Measurements from ENCODE around the gene ZNF189.

DNA sequence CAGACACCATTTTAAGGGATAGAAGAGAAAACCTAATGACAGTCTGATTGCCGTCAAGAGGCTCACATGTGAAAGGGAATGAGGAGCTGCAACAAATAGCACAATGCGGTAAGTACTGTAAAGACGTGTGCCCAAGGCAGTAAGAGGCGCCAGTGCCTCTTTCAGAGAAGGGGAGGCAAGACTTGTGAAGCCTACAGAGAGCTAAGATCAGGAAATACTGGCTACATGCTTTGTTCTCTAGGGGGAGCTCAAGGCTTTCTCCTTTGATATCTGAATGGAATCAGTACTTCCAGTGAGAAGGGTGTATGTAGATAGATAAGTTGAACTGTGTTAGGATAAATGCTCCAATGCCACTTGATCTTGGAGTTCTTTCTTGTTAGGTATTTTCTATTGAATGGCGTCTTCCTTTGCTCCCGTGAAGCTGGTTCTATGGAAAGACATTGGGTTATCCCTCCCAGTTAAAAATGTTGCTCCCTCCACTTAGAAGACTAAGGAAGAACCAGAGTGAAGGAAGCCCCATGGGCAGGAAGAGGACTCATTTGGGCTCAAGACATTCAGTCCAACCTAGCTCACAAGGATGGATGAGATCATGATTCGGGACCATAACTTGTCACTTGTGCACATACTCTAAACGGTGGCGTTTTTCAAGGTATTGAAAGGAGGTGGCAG, 60.4 kb downstream of the ZNF189 start:
- no peak for TF ChIP-seq HDGF (IDR thresholded peaks at IDR 0.05; ENCODE audit: borderline replicate concordance)
- no peak for TF ChIP-seq SP1 (IDR thresholded peaks at IDR 0.05)
- TF ChIP-seq BHLHE40 (IDR thresholded peaks at IDR 0.05; ENCODE audit: borderline replicate concordance): no peak
- TF ChIP-seq, protein P1, sequence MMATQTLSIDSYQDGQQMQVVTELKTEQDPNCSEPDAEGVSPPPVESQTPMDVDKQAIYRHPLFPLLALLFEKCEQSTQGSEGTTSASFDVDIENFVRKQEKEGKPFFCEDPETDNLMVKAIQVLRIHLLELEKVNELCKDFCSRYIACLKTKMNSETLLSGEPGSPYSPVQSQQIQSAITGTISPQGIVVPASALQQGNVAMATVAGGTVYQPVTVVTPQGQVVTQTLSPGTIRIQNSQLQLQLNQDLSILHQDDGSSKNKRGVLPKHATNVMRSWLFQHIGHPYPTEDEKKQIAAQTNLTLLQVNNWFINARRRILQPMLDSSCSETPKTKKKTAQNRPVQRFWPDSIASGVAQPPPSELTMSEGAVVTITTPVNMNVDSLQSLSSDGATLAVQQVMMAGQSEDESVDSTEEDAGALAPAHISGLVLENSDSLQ (IDR thresholded peaks at IDR 0.05): no peak
- no peak for TF ChIP-seq ZNF384 (IDR thresholded peaks at IDR 0.05)
- no peak for TF ChIP-seq NFRKB (IDR thresholded peaks at IDR 0.05)
- no peak for TF ChIP-seq FOXM1 (IDR thresholded peaks at IDR 0.05; ENCODE audit: borderline replicate concordance)
- TF ChIP-seq ELF4 (IDR thresholded peaks at IDR 0.05): no peak
- TF ChIP-seq SUZ12 (IDR thresholded peaks at IDR 0.05): no peak
- TF ChIP-seq ARNT (IDR thresholded peaks at IDR 0.05): no peak
- TF ChIP-seq L3MBTL2 (conservative IDR thresholded peaks at IDR 0.05): no peak
- no peak for TF ChIP-seq FOXA1 (IDR thresholded peaks at IDR 0.05)

All from HEK293T (cell line).